ENCODE measurements around the gene WNT6. TPM values are rescaled to one million over a fixed set of nuclear protein-coding genes. Genes with fewer than 3 reads are reported as not detected.

WNT6 gene
- total RNA-seq, 2 experiments from 2014 or later: not detected

GRCh38 chr2:218855305-218856166, 4.1 kb upstream of the WNT6 start:
- no peak overlapping the region for H3K27ac Mint-ChIP-seq
- no peaks in the 10 kb centered on the region for H3K36me3 Mint-ChIP-seq (ENCODE audit: low read depth)
- no peak overlapping the region for H3K4me3 Mint-ChIP-seq
- Histone ChIP-seq H3K4me3 (ENCODE audit: low read length) (no peak overlapping the region), H3K36me3 (ENCODE audit: insufficient read depth, low read length) (no peaks in the 10 kb centered on the region), H3K4me1 (ENCODE audit: insufficient read depth, low read length) (peaks cover 23% of the 10 kb centered on the region), H3K9me3 (ENCODE audit: control insufficient read depth in 1 of 2, insufficient read depth in 1 of 2, low read length in 2 of 2) (peaks cover 0 to 15% of the 10 kb centered on the region in 2 experiments), H3K27ac (ENCODE audit: low read depth in 1 of 2, low read length in 2 of 2) (no peak overlapping the region), H3K27me3 (ENCODE audit: control insufficient read depth in 1 of 2, insufficient read depth in 2 of 2, low read length in 2 of 2) (peaks cover 56 to 76% of the 10 kb centered on the region in 2 experiments)
- intact Hi-C loops (cut with DNase I, micrococcal nuclease): loop anchor here in 1 of 2 experiments (5.0 kb wide), 1 partner anchor 122 kb away; no protein-coding TSS in a partner anchor
- CTCF ChIA-PET: interaction anchor here (1.1 to 1.3 kb wide), 2 partner anchors 21 to 43 kb away, joined by 3 to 4 read pairs; no protein-coding TSS in a partner anchor
- H3K27me3 Mint-ChIP-seq: peaks cover 82% of the 10 kb centered on the region
- ATAC-seq (ENCODE audit: poor library complexity): no peak
- POLR2A ChIA-PET: no interaction called here
- H3K9me3 Mint-ChIP-seq: no peaks in the 10 kb centered on the region
- DNase-seq: peak in 1 of 14 experiments; percentile 11
- TF ChIP-seq CTCF (IDR thresholded peaks at IDR 0.05): no peak
- peaks cover 15% of the 10 kb centered on the region for H3K4me1 Mint-ChIP-seq (ENCODE audit: low read depth)

- Histone ChIP-seq H3K4me3 (ENCODE audit: low read length) (no peak overlapping the region), H3K27me3 (ENCODE audit: control insufficient read depth in 1 of 2, insufficient read depth in 2 of 2, low read length in 2 of 2) (peaks cover 60 to 75% of the 10 kb centered on the region in 2 experiments), H3K4me1 (ENCODE audit: insufficient read depth, low read length) (peaks cover 31% of the 10 kb centered on the region), H3K27ac (ENCODE audit: low read depth in 1 of 2, low read length in 2 of 2) (no peak overlapping the region), H3K9me3 (ENCODE audit: control insufficient read depth in 1 of 2, insufficient read depth in 1 of 2, low read length in 2 of 2) (peaks cover 0 to 20% of the 10 kb centered on the region in 2 experiments), H3K36me3 (ENCODE audit: insufficient read depth, low read length) (no peaks in the 10 kb centered on the region)
- DNase-seq: peak in 1 of 14 experiments; percentile 12
- ChIA-PET CTCF (no interaction called here), POLR2A (no interaction called here)
- no peak for ATAC-seq (ENCODE audit: poor library complexity)
- no peak for TF ChIP-seq CTCF (IDR thresholded peaks at IDR 0.05)
- peak overlapping the region; percentile 27 for H3K4me3 Mint-ChIP-seq
- no peak overlapping the region for H3K27ac Mint-ChIP-seq
- H3K27me3 Mint-ChIP-seq: peaks cover 83% of the 10 kb centered on the region
- H3K4me1 Mint-ChIP-seq (ENCODE audit: low read depth): peaks cover 23% of the 10 kb centered on the region
- H3K9me3 Mint-ChIP-seq: no peaks in the 10 kb centered on the region
- no peaks in the 10 kb centered on the region for H3K36me3 Mint-ChIP-seq (ENCODE audit: low read depth)
- intact Hi-C loops (cut with DNase I, micrococcal nuclease): loop anchor here in 1 of 2 experiments (5.0 kb wide), 1 partner anchor 121 kb away; no protein-coding TSS in a partner anchor
Observed at GRCh38 chr2:218856167-218856895, 3.3 kb upstream of the WNT6 start.

GRCh38 chr2:218856896-218857243, 2.7 kb upstream of the WNT6 start:
- H3K4me1 Mint-ChIP-seq (ENCODE audit: low read depth): peaks cover 29% of the 10 kb centered on the region
- no peak overlapping the region for H3K27ac Mint-ChIP-seq
- peaks cover 32% of the 10 kb centered on the region for H3K4me1 ChIP-seq (ENCODE audit: insufficient read depth, low read length)
- POLR2A ChIA-PET: no interaction called here
- H3K4me3 ChIP-seq (ENCODE audit: low read length): no peak overlapping the region
- peaks cover 0 to 20% of the 10 kb centered on the region in 2 experiments for H3K9me3 ChIP-seq (ENCODE audit: control insufficient read depth in 1 of 2, insufficient read depth in 1 of 2, low read length in 2 of 2)
- CTCF ChIA-PET: interaction anchor here (1.9 kb wide), 1 partner anchor 41 kb away, joined by 5 read pairs; no protein-coding TSS in a partner anchor
- H3K27me3 ChIP-seq (ENCODE audit: control insufficient read depth in 1 of 2, insufficient read depth in 2 of 2, low read length in 2 of 2): peaks cover 61 to 79% of the 10 kb centered on the region in 2 experiments
- H3K36me3 ChIP-seq (ENCODE audit: insufficient read depth, low read length): no peaks in the 10 kb centered on the region
- no peaks in the 10 kb centered on the region for H3K9me3 Mint-ChIP-seq
- TF ChIP-seq CTCF (IDR thresholded peaks at IDR 0.05): no peak
- ATAC-seq (ENCODE audit: poor library complexity) (no peak), DNase-seq (no peak)
- intact Hi-C loops (cut with DNase I, micrococcal nuclease): loop anchor here in 1 of 2 experiments (5.0 kb wide), 1 partner anchor 120 kb away; no protein-coding TSS in a partner anchor
- H3K4me3 Mint-ChIP-seq: no peak overlapping the region
- H3K27ac ChIP-seq (ENCODE audit: low read depth in 1 of 2, low read length in 2 of 2): no peak overlapping the region
- peaks cover 88% of the 10 kb centered on the region for H3K27me3 Mint-ChIP-seq
- no peaks in the 10 kb centered on the region for H3K36me3 Mint-ChIP-seq (ENCODE audit: low read depth)
